GM12891 (cell line): ENCODE results near the gene SELENOW.

Source experiments
- POLR2A ChIP-seq: IDR thresholded peaks from 2 replicates; pipeline ENCODE4 v1.6.1; 2011; ENCODE audit warnings: low read depth, low read length, control low read depth
- POLR2AphosphoS5 ChIP-seq: IDR thresholded peaks from 2 replicates; pipeline ENCODE4 v1.6.1; 2011; ENCODE audit warnings: low read depth, low read length, control low read depth
- SPI1 ChIP-seq: IDR thresholded peaks from 2 replicates; pipeline ENCODE4 v1.6.1; 2011; ENCODE audit warnings: low read depth, low read length, control low read depth
- TAF1 ChIP-seq: IDR thresholded peaks from 2 replicates; pipeline ENCODE4 v1.6.1; 2011; ENCODE audit warnings: low read depth, low read length, control low read depth

- peak; percentile 92 for TF ChIP-seq POLR2A
- no peak for TF ChIP-seq SPI1
- TF ChIP-seq POLR2AphosphoS5, result peak; percentile 94
- peak; percentile 87 for TF ChIP-seq TAF1
Observed at GRCh38 chr19:47778049-47778953, at the start of gene SELENOW.
